HEK293 (cell line): ENCODE results near the gene CDK17.
"Not testable (repeated sequence)": the region's sequence is repeated elsewhere in the genome, so short reads cannot be mapped to it uniquely, and the experiment has no call there.

ENCODE experiments used
- CTCF ChIA-PET: fragments of 350-600 bp; formaldehyde crosslinking; extraction: SDS; loops from one replicate; lab custom pipeline; 2021; ENCODE audit warnings: antibody characterized with exemption; lab: Yijun Ruan, JAX
- POLR2A ChIA-PET: fragments of 300-600 bp; formaldehyde crosslinking; extraction: SDS; loops from one replicate; lab custom pipeline; 2020; ENCODE audit warnings: antibody characterized with exemption, inconsistent platforms; lab: Yijun Ruan, JAX
- H3K27ac ChIP-seq: fragments of 200-500 bp; sonication (Bioruptor generic); 2 replicates; pipeline ENCODE4 v1.5.1; 2014; ENCODE audit warnings: low read depth, low read length, control low read depth, inconsistent platforms; ENCODE audit errors: extremely low read depth
- H3K36me3 ChIP-seq, 2 experiments: fragments of 200-500 bp in 1 of 2; sonication (Bioruptor generic) in 1 of 2; 1 replicate in 1 of 2; 2 replicates in 1 of 2; pipeline ENCODE4 v1.5.1; 2014 to 2017; ENCODE audit warnings: inconsistent platforms in 2 of 2, low read length in 2 of 2; ENCODE audit not compliant: control insufficient read depth in 2 of 2, insufficient read depth in 1 of 2
- H3K4me1 ChIP-seq: fragments of 200-500 bp; sonication (Bioruptor generic); 2 replicates; pipeline ENCODE4 v1.5.1; 2014; ENCODE audit warnings: mild to moderate bottlenecking, low read length, inconsistent platforms; ENCODE audit not compliant: control insufficient read depth, insufficient read depth
- H3K4me3 ChIP-seq: 2 replicates; pipeline ENCODE4 v1.5.1; 2011; ENCODE audit warnings: low read depth, mild to moderate bottlenecking, control low read depth, low read length, moderate library complexity
- H3K9me3 ChIP-seq: fragments of 200-500 bp; sonication (Bioruptor generic); 2 replicates; pipeline ENCODE4 v1.5.1; 2014; ENCODE audit warnings: low read depth, low read length, inconsistent platforms; ENCODE audit not compliant: control insufficient read depth, insufficient read depth
- ATF2 ChIP-seq: fragments of 450-650 bp; formaldehyde crosslinking; IDR thresholded peaks from 2 replicates; pipeline ENCODE4 v1.5.1; 2016; ENCODE audit warnings: missing biosample characterization, missing genetic modification characterization, low read depth
- GLIS2 ChIP-seq: fragments of 450-650 bp; formaldehyde crosslinking; IDR thresholded peaks from 2 replicates; pipeline ENCODE4 v1.5.1; 2016; ENCODE audit warnings: missing biosample characterization, missing genetic modification characterization
- HOXD13 ChIP-seq: sonication (generic); formaldehyde crosslinking; IDR thresholded peaks from 2 replicates; pipeline ENCODE4 v1.8.0; 2022; ENCODE audit warnings: missing genetic modification reagents, borderline replicate concordance
- PRDM1 ChIP-seq: fragments of 450-650 bp; formaldehyde crosslinking; IDR thresholded peaks from 2 replicates; pipeline ENCODE4; 2016; ENCODE audit warnings: missing biosample characterization, missing genetic modification characterization
- SETDB1 ChIP-seq: IDR thresholded peaks from one replicate; pipeline ENCODE4 v1.6.1; 2017; ENCODE audit warnings: mild to moderate bottlenecking, low read length, moderate library complexity, mixed read lengths; ENCODE audit not compliant: insufficient read length
- SP3 ChIP-seq: fragments of 450-650 bp; formaldehyde crosslinking; IDR thresholded peaks from 2 replicates; pipeline ENCODE4 v1.5.1; 2016; ENCODE audit warnings: missing biosample characterization, missing genetic modification characterization
- ZBTB1 ChIP-seq: fragments of 450-650 bp; formaldehyde crosslinking; IDR thresholded peaks from 2 replicates; pipeline ENCODE4 v1.5.1; 2016; ENCODE audit warnings: missing biosample characterization, missing genetic modification characterization
- ZFP37 ChIP-seq: fragments of 450-650 bp; formaldehyde crosslinking; IDR thresholded peaks from 2 replicates; pipeline ENCODE4 v1.5.1; 2016; ENCODE audit warnings: missing biosample characterization, missing genetic modification characterization
- ZNF10 ChIP-seq: fragments of 450-650 bp; formaldehyde crosslinking; IDR thresholded peaks from 2 replicates; pipeline ENCODE4 v1.5.1; 2017; ENCODE audit warnings: missing biosample characterization, missing genetic modification characterization
- ZNF157 ChIP-seq: fragments of 450-650 bp; formaldehyde crosslinking; IDR thresholded peaks from 2 replicates; pipeline ENCODE4 v1.5.1; 2016; ENCODE audit warnings: missing biosample characterization, missing genetic modification characterization
- ZNF2 ChIP-seq: fragments of 450-650 bp; formaldehyde crosslinking; IDR thresholded peaks from 2 replicates; pipeline ENCODE4 v1.5.1; 2016; ENCODE audit warnings: missing biosample characterization, missing genetic modification characterization
- ZNF211 ChIP-seq: fragments of 450-650 bp; formaldehyde crosslinking; IDR thresholded peaks from 2 replicates; pipeline ENCODE4 v1.5.1; 2016; ENCODE audit warnings: low read depth, missing biosample characterization, missing genetic modification characterization
- ZNF223 ChIP-seq: fragments of 450-650 bp; formaldehyde crosslinking; IDR thresholded peaks from 2 replicates; pipeline ENCODE4 v1.5.1; 2016; ENCODE audit warnings: missing biosample characterization, missing genetic modification characterization
- ZNF280D ChIP-seq: fragments of 450-650 bp; formaldehyde crosslinking; IDR thresholded peaks from 2 replicates; pipeline ENCODE4 v1.5.1; 2016; ENCODE audit warnings: missing biosample characterization, missing genetic modification characterization
- ZNF311 ChIP-seq: fragments of 450-650 bp; formaldehyde crosslinking; IDR thresholded peaks from 2 replicates; pipeline ENCODE4 v1.5.1; 2017; ENCODE audit warnings: missing biosample characterization, missing genetic modification characterization, borderline replicate concordance
- ZNF416 ChIP-seq: fragments of 450-650 bp; formaldehyde crosslinking; IDR thresholded peaks from 2 replicates; pipeline ENCODE4 v1.5.1; 2016; ENCODE audit warnings: missing biosample characterization, missing genetic modification characterization
- ZNF426 ChIP-seq: fragments of 450-650 bp; formaldehyde crosslinking; IDR thresholded peaks from 2 replicates; pipeline ENCODE4 v1.5.1; 2017; ENCODE audit warnings: missing biosample characterization, missing genetic modification characterization, mild to moderate bottlenecking, inconsistent platforms, moderate library complexity
- ZNF449 ChIP-seq: fragments of 450-650 bp; formaldehyde crosslinking; IDR thresholded peaks from 2 replicates; pipeline ENCODE4 v1.5.1; 2017; ENCODE audit warnings: missing biosample characterization, mild to moderate bottlenecking, missing genetic modification characterization, moderate library complexity
- ZNF560 ChIP-seq: fragments of 450-650 bp; formaldehyde crosslinking; IDR thresholded peaks from 2 replicates; pipeline ENCODE4 v1.5.1; 2017; ENCODE audit warnings: missing biosample characterization, missing genetic modification characterization, borderline replicate concordance
- ZNF670 ChIP-seq: fragments of 450-650 bp; formaldehyde crosslinking; IDR thresholded peaks from 2 replicates; pipeline ENCODE4 v1.5.1; 2016; ENCODE audit warnings: missing biosample characterization, missing genetic modification characterization, low read depth
- ZNF692 ChIP-seq: fragments of 450-650 bp; formaldehyde crosslinking; IDR thresholded peaks from 2 replicates; pipeline ENCODE4 v1.5.1; 2016; ENCODE audit warnings: missing biosample characterization, missing genetic modification characterization
- ZNF777 ChIP-seq: fragments of 450-650 bp; formaldehyde crosslinking; IDR thresholded peaks from 2 replicates; pipeline ENCODE4 v1.5.1; 2017; ENCODE audit warnings: missing biosample characterization, missing genetic modification characterization, borderline replicate concordance
- ZNF792 ChIP-seq: fragments of 450-650 bp; formaldehyde crosslinking; IDR thresholded peaks from 2 replicates; pipeline ENCODE4 v1.5.1; 2016; ENCODE audit warnings: missing biosample characterization, missing genetic modification characterization
- TF ChIP-seq, protein P1 (sequence below): fragments of 450-650 bp; formaldehyde crosslinking; IDR thresholded peaks from 2 replicates; pipeline ENCODE4 v1.5.1; 2016; ENCODE audit warnings: missing biosample characterization, missing genetic modification characterization
- TF ChIP-seq, protein P2 (sequence below): fragments of 450-650 bp; formaldehyde crosslinking; IDR thresholded peaks from 2 replicates; pipeline ENCODE4 v1.5.1; 2016; ENCODE audit warnings: missing biosample characterization, missing genetic modification characterization

CDK17 gene

GRCh38 chr12:96395236-96395635 is 5.0 kb downstream of the CDK17 start (continued):
- TF ChIP-seq SP3 (tag by site-specific recombination) (no peak), ZNF426 (no peak), ZNF311 (tag by site-specific recombination) (no peak), PRDM1 (tag by site-specific recombination) (no peak), ZNF560 (tag by site-specific recombination) (no peak), GLIS2 (no peak), ZBTB1 (tag by site-specific recombination) (no peak), ZNF10 (tag by site-specific recombination) (no peak)

- H3K9me3 ChIP-seq, H3K4me3 ChIP-seq, H3K4me1 ChIP-seq, H3K36me3 ChIP-seq, H3K27ac ChIP-seq, POLR2A ChIA-PET: not testable (repeated sequence)
- CTCF ChIA-PET: interaction anchor here (1.1 kb wide), 1 partner anchor 180 kb away, joined by 3 read pairs; no protein-coding TSS in a partner anchor
- TF ChIP-seq, protein P1, sequence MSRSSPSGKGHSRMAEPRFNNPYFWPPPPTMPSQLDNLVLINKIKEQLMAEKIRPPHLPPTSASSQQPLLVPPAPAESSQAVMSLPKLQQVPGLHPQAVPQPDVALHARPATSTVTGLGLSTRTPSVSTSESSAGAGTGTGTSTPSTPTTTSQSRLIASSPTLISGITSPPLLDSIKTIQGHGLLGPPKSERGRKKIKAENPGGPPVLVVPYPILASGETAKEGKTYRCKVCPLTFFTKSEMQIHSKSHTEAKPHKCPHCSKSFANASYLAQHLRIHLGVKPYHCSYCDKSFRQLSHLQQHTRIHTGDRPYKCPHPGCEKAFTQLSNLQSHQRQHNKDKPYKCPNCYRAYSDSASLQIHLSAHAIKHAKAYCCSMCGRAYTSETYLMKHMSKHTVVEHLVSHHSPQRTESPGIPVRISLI (tag by site-specific recombination): peak; percentile 60; the same call in 1 of the 2 replicates
Measured at GRCh38 chr12:96393229-96393628, 7.0 kb downstream of the CDK17 start.

GRCh38 chr12:96392397-96392796 is 7.8 kb downstream of the CDK17 start:
- POLR2A ChIA-PET: no interaction called here
- Histone ChIP-seq H3K9me3 (no peaks in the 10 kb centered on the region), H3K4me1 (0 out of 2 replicates have a peak, but pooled peaks cover 4% of the 10 kb centered on the region), H3K36me3 (no peaks in the 10 kb centered on the region; a peak in 1 of 3 replicates), H3K4me3 (no peak overlapping the region), H3K27ac (no peak overlapping the region)
- CTCF ChIA-PET: no interaction called here
- TF ChIP-seq HOXD13 (CRISPR knock-in tag) (no peak), ZNF211 (tag by site-specific recombination) (no peak), ATF2 (tag by site-specific recombination) (no peak), ZNF449 (tag by site-specific recombination) (no peak), SETDB1 (no peak), ZNF157 (tag by site-specific recombination) (no peak), ZFP37 (no peak), ZNF223 (tag by site-specific recombination) (no peak), ZNF280D (no peak), ZNF2 (tag by site-specific recombination) (no peak), ZNF416 (no peak), ZNF692 (no peak), ZNF670 (tag by site-specific recombination) (no peak), ZNF777 (no peak), ZNF792 (tag by site-specific recombination) (no peak)
- TF ChIP-seq, protein P2, sequence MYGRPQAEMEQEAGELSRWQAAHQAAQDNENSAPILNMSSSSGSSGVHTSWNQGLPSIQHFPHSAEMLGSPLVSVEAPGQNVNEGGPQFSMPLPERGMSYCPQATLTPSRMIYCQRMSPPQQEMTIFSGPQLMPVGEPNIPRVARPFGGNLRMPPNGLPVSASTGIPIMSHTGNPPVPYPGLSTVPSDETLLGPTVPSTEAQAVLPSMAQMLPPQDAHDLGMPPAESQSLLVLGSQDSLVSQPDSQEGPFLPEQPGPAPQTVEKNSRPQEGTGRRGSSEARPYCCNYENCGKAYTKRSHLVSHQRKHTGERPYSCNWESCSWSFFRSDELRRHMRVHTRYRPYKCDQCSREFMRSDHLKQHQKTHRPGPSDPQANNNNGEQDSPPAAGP (tag by site-specific recombination): no peak
